ENCODE results near the gene KCNQ1. TPM values are rescaled to one million over a fixed set of nuclear protein-coding genes. Genes with fewer than 3 reads are reported as not detected.

The KCNQ1 gene
- total and polyA plus RNA-seq, 9 of the 15 experiments (the other 6 are each of a cell fraction or from before 2014, with no cell fraction given): 0.44 TPM; not detected in 8

DNA sequence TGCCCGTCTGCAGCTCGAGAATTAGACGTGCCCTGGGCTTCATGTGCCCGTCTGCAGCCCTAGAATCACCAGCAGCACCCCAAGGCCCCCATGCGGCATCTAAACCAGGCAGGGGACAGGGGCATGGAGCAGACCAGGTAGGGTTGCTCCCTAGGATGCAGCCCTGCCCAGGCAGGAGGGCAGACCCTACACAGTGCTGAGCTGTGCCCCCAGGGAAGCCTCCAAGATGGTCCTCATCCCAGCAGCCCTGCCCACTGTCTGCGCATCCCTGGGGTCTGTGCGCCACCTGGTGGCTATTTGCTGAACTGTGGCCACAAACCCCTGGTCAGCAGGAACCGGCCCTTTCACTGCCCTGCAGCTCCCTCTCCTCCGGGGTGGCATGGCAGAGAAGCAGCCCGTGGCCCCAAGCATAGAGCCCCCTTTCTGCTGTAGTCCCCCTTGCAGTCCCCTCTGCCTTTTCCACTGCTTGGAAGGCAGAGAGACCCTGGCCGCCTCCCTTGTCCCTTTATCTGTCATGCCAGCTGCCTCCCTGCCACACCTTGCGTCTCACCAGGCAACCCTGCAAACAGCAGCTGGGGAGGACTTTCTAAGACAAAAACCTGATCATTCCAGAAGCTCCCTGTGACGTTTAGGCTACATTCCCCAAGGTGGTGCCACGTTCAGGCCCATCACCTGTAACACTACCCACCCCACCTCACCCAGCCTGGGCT lies 86.6 kb downstream of the KCNQ1 start:
- no peaks in the 10 kb centered on the region; the same call in 1 of the 2 replicates for H4K20me1 ChIP-seq (replicated peaks; ENCODE audit: control insufficient read depth, insufficient read depth, low read length)
- POLR2A ChIA-PET: interaction anchor here (0.5 to 2.6 kb wide), 8 partner anchors 13 to 453 kb away, joined by 3 to 13 read pairs (median 4); partner anchors contain the start of gene CDKN1C
- CTCF ChIA-PET (ENCODE audit: low intra/inter-chr PET ratio): interaction anchor here (1.1 to 6.4 kb wide), 6 partner anchors 104 to 560 kb away, joined by 5 to 228 read pairs (median 40); partner anchors contain the start of genes CDKN1C, PHLDA2, TSPAN32 and TSSC4
- no peak overlapping the region; the same call in 1 of the 2 replicates for H3K4me2 ChIP-seq (ENCODE audit: insufficient read depth, low read length)
- no peaks in the 10 kb centered on the region for H3K36me3 ChIP-seq (ENCODE audit: control insufficient read depth, insufficient read depth, low read length)
- no peaks in the 10 kb centered on the region for H3K9me3 ChIP-seq (replicated peaks; ENCODE audit: control insufficient read depth, insufficient read depth, low read depth, low read length)
- H3K4me3 ChIP-seq: no peak overlapping the region
- H3K9me1 ChIP-seq (ENCODE audit: control insufficient read depth, insufficient read depth, low read length): no peaks in the 10 kb centered on the region
- peaks cover 9 to 74% of the 10 kb centered on the region in 2 experiments for H3K4me1 ChIP-seq (replicated peaks in 1 of 2; ENCODE audit: control insufficient read depth in 2 of 2, insufficient read depth in 2 of 2, low read length in 2 of 2)
- H3K79me2 ChIP-seq (ENCODE audit: control insufficient read depth, insufficient read depth, low read length): no peaks in the 10 kb centered on the region
- H3K9ac ChIP-seq (ENCODE audit: insufficient read depth in 1 of 2, low read depth in 2 of 2, low read length in 2 of 2): no peak overlapping the region
- peak; percentile 77 for ATAC-seq
- peak; percentile 76 for FAIRE-seq
- no peak overlapping the region for H3K27ac ChIP-seq (ENCODE audit: extremely low read depth, low read depth, low read length)
- intact Hi-C loops (cut with micrococcal nuclease) (loop anchor here (1.0 to 10.0 kb wide), 4 partner anchors 103 to 337 kb away; partner anchors contain the start of genes C11orf21, KCNQ1OT1 and TSPAN32), in situ Hi-C loops (cut with MboI) (loop anchor here (5.0 kb wide), 2 partner anchors 104 to 356 kb away; partner anchors contain the start of gene CDKN1C)
- WGBS (ENCODE audit: insufficient coverage, low coverage, missing lambda C conversion rate): 5% methylated on average over 10 of the region's 14 CpGs
- no TSS peak for BruUV-seq (replicated peaks)
- no peak overlapping the region for H2AFZ ChIP-seq (ENCODE audit: low read depth, low read length)
- H3K27me3 ChIP-seq (ENCODE audit: control insufficient read depth in 2 of 2, insufficient read depth in 2 of 2, low read length in 2 of 2): peaks cover 0 to 40% of the 10 kb centered on the region in 2 experiments; a peak in 4 of 5 replicates
- peak; percentile 74 to 84 (median 81) for DNase-seq (ENCODE audit: extremely low read depth in 1 of 4, low spot score in 3 of 4)
- TF ChIP-seq TCF7L2 (IDR thresholded peaks at IDR 0.05; ENCODE audit: low read depth, low read length) (no peak), BCOR (IDR thresholded peaks at IDR 0.05) (no peak), CCAR2 (IDR thresholded peaks at IDR 0.05; ENCODE audit: low read depth, low read length) (no peak), SMAD4 (CRISPR knock-in tag; conservative IDR thresholded peaks at IDR 0.05) (no peak), ARID2 (IDR thresholded peaks at IDR 0.05) (peak; percentile 88), SRSF9 (IDR thresholded peaks at IDR 0.05; ENCODE audit: borderline replicate concordance, low read depth, low read length) (no peak), MTF1 (CRISPR knock-in tag; IDR thresholded peaks at IDR 0.05; ENCODE audit: borderline replicate concordance) (no peak), MCM5 (IDR thresholded peaks at IDR 0.05; ENCODE audit: low read depth) (no peak), SIN3A (IDR thresholded peaks at IDR 0.05; ENCODE audit: borderline replicate concordance in 2 of 2, control insufficient read depth in 1 of 2, low read depth in 2 of 2, low read length in 2 of 2) (no peak), KDM5B (IDR thresholded peaks at IDR 0.05; ENCODE audit: insufficient replicate concordance, low read depth, low read length) (no peak)
- TF ChIP-seq, protein P1, sequence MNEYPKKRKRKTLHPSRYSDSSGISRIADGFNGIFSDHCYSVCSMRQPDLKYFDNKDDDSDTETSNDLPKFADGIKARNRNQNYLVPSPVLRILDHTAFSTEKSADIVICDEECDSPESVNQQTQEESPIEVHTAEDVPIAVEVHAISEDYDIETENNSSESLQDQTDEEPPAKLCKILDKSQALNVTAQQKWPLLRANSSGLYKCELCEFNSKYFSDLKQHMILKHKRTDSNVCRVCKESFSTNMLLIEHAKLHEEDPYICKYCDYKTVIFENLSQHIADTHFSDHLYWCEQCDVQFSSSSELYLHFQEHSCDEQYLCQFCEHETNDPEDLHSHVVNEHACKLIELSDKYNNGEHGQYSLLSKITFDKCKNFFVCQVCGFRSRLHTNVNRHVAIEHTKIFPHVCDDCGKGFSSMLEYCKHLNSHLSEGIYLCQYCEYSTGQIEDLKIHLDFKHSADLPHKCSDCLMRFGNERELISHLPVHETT (CRISPR knock-in tag; conservative IDR thresholded peaks at IDR 0.05 in 1 of 2, IDR thresholded peaks at IDR 0.05 in 1 of 2): no peak
- TF ChIP-seq, protein P2, sequence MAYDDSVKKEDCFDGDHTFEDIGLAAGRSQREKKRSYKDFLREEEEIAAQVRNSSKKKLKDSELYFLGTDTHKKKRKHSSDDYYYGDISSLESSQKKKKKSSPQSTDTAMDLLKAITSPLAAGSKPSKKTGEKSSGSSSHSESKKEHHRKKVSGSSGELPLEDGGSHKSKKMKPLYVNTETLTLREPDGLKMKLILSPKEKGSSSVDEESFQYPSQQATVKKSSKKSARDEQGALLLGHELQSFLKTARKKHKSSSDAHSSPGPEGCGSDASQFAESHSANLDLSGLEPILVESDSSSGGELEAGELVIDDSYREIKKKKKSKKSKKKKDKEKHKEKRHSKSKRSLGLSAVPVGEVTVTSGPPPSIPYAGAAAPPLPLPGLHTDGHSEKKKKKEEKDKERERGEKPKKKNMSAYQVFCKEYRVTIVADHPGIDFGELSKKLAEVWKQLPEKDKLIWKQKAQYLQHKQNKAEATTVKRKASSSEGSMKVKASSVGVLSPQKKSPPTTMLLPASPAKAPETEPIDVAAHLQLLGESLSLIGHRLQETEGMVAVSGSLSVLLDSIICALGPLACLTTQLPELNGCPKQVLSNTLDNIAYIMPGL (CRISPR knock-in tag; IDR thresholded peaks at IDR 0.05): no peak
